22Rv1 (cell line): ENCODE measurements around the gene ICAM1.

Experiments used
- CTCF ChIP-seq: fragments of 450-650 bp; IDR thresholded peaks from 2 replicates; pipeline ENCODE4 v1.5.1; 2017; ENCODE audit warnings: mild to moderate bottlenecking
- ZFX ChIP-seq: fragments of 450-650 bp; IDR thresholded peaks from 2 replicates; pipeline ENCODE4 v1.6.1; 2017; ENCODE audit warnings: antibody characterized with exemption, borderline replicate concordance

DNA sequence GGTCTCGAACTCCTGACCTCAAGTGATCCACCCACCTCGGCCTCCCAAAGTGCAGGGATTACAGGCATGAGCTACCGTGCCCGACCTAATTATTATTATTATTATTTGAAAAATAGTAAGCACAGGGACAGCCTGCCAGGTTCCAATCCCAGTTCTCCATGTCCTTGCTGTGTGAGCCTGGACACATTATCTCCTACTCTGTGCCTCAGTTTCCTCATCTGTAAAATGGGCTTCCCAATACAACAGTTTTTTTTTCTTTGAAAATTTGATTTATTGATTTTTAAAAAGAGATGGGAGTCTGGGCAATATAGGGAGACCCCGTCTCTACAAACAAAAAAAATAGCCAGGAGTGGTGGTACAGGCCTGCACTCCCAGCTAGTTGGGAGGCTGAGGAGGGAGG, 35.4 kb downstream of the ICAM1 start:
- TF ChIP-seq CTCF (no peak), ZFX (no peak)
